HUES6 (cell line): ENCODE measurements around the gene CD24.

Experiments used
- H3K27ac ChIP-seq: 2 replicates; pipeline ENCODE4 v1.7.0; 2013; ENCODE audit warnings: low read depth, mild to moderate bottlenecking, low read length, inconsistent platforms
- H3K27me3 ChIP-seq: 2 replicates; pipeline ENCODE4 v1.6.1; 2013; ENCODE audit warnings: low read length; ENCODE audit not compliant: control insufficient read depth, insufficient read depth
- H3K36me3 ChIP-seq: 2 replicates; pipeline ENCODE4 v1.6.1; 2013; ENCODE audit warnings: low read length; ENCODE audit not compliant: control insufficient read depth, insufficient read depth
- H3K4me1 ChIP-seq: 2 replicates; pipeline ENCODE4 v1.6.1; 2013; ENCODE audit warnings: low read length; ENCODE audit not compliant: control insufficient read depth, insufficient read depth
- H3K4me3 ChIP-seq: 2 replicates; pipeline ENCODE4 v1.5.1; 2013; ENCODE audit warnings: low read depth, low read length
- H3K9ac ChIP-seq: one replicate; pipeline ENCODE4 v1.6.1; 2013; ENCODE audit warnings: mild to moderate bottlenecking, low read length
- H3K9me3 ChIP-seq: 2 replicates; pipeline ENCODE4 v1.6.1; 2013; ENCODE audit warnings: low read depth, low read length; ENCODE audit not compliant: control insufficient read depth, insufficient read depth

CD24 gene

GRCh38 chr6:106927531-106928398 is 46.8 kb downstream of the CD24 start:
- Histone ChIP-seq H3K36me3 (no peaks in the 10 kb centered on the region), H3K9me3 (no peaks in the 10 kb centered on the region), H3K4me1 (no peaks in the 10 kb centered on the region), H3K4me3 (no peak overlapping the region), H3K27ac (no peak overlapping the region), H3K9ac (no peak overlapping the region), H3K27me3 (no peaks in the 10 kb centered on the region)

- Histone ChIP-seq H3K27me3 (no peaks in the 10 kb centered on the region), H3K9ac (no peak overlapping the region), H3K36me3 (no peaks in the 10 kb centered on the region), H3K9me3 (no peaks in the 10 kb centered on the region), H3K27ac (no peak overlapping the region), H3K4me3 (no peak overlapping the region), H3K4me1 (no peaks in the 10 kb centered on the region)
Observed at GRCh38 chr6:106925948-106926347, 48.6 kb downstream of the CD24 start.

GRCh38 chr6:106924694-106925523 is 49.6 kb downstream of the CD24 start:
- H3K4me1 ChIP-seq, result no peaks in the 10 kb centered on the region
- H3K9me3 ChIP-seq, result no peaks in the 10 kb centered on the region
- no peaks in the 10 kb centered on the region for H3K36me3 ChIP-seq
- H3K27me3 ChIP-seq, result no peaks in the 10 kb centered on the region
- H3K4me3 ChIP-seq, result no peak overlapping the region
- no peak overlapping the region for H3K27ac ChIP-seq
- no peak overlapping the region for H3K9ac ChIP-seq

- Histone ChIP-seq H3K4me1 (no peaks in the 10 kb centered on the region), H3K9me3 (no peaks in the 10 kb centered on the region), H3K27me3 (no peaks in the 10 kb centered on the region), H3K36me3 (no peaks in the 10 kb centered on the region), H3K27ac (no peak overlapping the region), H3K4me3 (no peak overlapping the region), H3K9ac (no peak overlapping the region)
Observed at GRCh38 chr6:106922626-106923025, 51.9 kb downstream of the CD24 start.
